GM21717 (cell line): Measurements from ENCODE around the gene RGS12.

ENCODE experiments used
- ATAC-seq: cut with Tn5 transposase; IDR thresholded peaks from one replicate; pipeline ENCODE4 v1.9.1; 2021; ENCODE audit warnings: mild to moderate bottlenecking, moderate library complexity; ENCODE audit not compliant: unreplicated experiment

The RGS12 gene

DNA sequence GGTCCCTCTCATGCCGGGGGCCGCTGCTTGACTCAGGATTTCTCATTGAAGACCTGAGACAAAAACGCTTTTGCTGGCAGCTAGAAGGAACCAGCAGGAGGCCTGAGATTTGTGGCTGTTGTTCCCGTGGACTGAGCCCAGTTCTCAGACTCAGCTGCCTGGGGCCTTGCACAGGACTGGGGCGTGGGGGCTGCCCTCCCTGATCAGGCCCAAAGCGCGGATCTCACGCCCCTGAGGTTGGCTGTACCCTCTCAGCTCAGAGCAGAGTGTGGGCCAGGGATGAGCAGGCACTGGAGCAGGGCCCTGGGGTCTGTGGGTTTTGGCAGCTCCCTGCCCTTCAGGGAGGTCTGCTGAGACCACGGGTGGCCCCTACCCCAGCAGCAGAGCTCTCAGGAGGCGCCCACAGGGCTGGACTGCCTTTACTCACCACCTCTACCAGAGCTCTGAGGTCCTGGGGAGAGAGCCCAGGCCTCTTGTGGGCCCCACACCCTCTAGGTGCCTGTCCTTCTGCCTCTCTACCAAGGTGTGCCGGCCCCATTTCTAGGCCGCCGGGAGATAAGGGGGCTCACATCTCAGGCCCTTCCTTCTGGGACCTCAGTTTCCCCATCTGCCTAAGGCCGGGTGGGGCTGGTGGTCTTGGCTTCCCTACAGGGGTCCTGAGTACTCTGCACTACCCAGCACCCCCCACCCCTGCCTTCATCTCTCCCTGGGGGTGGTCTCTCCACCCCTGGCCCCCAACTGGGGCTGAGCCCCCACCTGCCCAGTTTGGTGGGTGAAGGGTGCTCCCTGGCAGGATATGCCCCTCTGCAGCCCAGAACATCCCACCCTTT is 38.3 kb upstream of the RGS12 start:
- no peak for ATAC-seq

DNA sequence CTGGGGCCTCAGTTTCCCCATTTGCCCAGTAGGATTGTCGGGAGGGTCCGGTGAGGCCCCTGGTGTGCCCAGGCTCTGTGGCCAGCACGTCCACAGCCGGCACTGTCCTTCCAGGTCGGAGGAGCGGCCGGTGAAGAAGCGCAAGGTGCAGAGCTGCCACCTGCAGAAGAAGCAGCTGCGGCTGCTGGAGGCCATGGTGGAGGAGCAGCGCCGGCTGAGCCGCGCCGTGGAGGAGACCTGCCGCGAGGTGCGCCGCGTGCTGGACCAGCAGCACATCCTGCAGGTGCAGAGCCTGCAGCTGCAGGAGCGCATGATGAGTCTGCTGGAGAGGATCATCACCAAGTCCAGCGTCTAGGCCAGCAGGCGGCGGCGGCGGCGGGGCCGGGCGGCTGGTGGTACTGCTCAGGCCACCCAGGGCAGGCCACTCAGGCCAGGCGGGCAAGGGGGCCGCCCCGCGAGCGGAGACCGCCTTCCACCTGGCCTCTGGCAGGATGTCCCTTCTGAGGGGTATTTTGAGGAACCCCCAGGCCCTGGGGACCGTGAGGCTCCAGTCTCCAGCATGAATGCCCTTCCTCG is 37.1 kb upstream of the RGS12 start:
- no peak for ATAC-seq

DNA sequence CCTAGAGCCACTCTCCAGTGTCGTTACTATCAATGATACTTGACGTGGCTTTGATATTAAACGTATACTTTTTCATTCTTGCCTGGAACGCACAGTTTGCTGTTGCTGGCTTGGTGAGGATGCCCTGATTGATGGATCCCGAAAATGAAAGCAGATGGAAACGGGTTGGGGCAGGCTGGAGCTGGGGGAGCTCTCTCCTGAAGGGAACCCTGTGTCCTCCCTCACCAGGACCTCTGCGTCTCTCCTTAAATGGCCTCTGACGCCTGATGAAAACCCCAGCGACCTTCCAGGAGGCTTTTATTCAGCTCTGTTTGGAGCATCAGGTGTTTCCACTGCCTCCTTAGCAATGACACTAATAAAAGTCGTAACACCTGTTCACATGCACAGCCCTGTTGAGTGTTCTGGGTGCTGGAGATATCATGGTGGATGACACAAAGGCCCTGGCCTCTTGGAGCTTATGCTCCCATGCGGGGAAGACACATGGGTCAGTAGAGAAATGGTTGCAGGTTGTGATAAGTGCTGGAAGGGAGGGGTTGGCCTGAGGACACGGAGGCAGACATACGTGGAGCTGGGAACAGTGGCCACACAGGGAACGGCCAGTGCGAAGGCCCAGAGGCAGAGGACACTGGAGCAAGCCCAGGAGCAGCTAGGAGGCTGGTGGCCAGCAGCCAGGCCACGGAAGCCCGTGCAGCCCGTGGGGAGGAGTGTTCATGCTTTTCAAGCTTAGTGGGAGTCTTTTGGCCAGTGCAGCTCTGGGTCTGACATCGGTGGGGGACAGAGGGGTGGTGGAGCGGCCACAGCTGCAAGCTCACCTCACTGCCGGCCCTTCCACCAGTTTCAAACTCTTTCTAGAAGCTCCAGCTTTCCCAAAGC is 36.4 kb upstream of the RGS12 start:
- ATAC-seq = no peak

DNA sequence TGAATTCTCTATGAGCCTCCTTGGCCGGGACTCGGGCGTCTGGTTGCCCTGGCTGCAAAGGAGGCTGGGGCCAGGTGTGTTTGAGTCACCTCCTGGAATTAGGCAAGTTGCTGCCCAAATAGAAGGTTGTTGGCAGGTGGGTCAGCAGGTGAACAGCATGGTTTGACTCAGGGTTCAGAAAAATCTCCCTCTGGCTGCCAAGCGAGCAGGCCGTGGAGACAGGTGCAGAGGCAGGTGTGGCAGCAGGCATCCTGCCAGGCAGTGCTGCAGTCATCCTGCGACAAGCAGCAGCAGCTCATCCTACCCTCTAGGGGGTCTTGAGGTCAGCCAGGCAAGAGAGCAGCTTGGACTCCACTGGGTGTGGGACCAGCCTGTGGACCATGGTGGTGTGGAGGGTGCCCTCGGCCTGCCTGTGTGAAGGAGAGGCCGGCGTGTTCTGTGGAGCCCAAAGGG is 35.7 kb upstream of the RGS12 start:
- no peak for ATAC-seq

DNA sequence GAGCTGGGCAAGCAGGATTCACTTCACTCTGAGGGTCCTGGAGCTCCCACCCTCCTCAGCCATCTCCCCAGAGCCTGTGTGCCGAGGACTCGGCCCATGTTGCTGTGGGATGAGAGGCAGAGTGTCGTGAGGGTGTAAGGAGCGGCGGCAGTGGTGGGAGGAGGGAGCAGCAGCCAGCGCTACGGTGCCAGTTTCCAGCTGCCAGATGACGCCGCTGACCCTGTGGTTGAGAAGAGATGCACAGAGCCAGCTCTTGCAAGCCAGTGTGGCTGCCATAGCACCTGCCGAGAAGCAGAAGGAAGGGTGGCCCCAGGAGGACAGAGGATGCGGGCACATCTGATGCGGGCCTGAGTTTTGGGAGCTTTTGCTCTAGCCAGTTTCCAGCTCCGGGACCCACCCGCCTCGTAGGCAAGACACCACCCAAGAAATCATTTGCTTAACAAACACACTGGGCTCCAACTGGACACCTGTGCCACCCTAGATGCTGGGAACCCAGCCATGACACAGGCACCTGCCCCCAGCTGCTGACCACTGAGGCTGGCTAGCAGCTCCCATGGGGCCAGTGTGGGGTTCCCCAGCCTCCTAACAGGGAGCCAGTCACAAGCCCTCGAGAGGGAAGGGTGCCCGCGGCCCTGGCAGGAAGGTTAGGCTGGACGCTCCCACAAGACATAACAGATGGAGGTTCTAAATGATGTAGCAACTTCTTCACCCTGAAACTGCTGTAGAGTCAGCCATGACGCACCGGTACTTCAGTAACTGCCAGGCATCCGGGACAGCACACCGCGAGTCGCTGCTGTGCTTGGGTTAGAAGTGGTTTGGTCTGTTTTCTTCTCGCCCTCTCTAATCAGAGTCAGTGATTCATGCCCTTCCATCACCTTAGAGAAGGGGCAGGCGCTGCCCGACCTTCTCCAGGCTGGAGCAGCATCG is 35.0 kb upstream of the RGS12 start:
- ATAC-seq = no peak

DNA sequence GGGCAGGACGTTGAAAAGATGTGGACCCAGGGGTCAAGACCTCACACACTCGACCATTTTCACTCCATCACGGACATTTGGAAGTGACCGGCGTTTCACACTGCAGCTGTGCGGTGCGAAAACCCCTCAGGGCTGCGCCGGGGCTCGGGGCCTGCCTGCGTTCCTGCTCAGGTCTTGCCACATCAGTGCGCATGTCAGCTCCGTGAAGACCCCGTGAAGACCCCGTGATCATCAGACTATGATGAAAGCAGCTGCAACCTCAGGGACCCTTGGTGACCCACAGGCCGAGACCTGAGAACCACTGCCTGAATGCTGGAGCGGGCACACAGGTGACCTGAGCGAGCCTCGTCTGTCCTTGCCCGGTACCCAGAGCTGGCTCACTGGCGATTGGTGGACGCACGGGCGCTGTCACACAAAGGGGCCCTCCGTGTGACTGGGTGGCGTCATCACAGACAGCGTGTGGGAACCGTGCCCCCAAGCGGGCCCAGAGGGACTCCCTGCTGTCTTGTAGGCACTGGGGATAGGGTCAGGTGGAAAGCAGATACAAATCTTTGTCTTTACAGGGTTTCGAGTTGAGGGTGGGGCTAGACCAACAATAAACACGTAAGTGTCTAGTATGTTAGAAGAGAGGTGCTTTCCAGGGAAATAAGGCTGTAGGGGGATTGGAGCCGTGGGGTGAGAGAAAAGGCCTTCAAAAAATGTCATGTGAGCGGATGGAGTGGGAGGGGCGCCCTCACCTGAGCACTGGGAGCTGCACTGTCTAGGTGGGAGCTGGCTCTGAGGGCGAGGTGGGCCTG is 31.2 kb upstream of the RGS12 start:
- ATAC-seq = no peak

DNA sequence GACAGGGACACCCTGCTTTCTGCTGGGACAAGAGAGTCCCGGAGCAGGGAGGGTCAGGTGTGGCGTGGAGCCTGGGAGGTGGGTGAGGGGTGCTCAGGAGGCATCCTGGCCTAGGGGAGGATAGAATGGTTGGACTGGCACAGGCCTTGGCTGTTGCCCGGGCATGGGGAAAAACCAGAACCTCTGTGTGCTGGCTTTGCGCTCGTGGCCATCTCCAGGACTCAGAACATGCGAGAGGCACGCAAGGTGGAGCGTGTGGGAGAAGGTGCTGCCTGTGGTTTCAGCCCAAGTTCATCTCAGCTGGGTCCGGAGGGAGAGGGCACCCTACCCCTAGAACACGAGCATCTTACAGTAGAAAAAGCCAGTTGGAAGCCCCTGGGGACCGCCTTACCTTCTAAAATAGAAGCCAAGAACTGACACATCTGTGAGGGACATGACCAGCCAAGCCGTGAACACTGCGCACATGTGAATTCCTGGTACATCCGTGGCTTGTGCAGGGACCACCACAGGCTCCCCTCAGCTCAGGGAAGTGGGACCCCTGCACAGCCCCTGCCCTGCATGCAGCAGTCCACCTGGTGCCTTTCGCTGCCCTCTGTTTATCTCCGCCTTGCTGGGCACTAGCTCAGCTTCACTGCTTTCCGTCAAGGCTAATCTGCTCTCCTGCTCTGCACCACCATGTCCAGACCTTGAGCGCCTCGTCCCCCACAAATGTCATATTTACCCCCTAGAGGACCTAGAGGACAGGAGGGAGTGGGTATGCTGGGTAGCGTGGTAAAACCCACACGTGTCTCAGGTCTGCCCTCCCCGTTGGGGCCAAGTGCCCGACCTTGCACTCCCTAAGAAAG is 30.4 kb upstream of the RGS12 start:
- ATAC-seq = no peak

DNA sequence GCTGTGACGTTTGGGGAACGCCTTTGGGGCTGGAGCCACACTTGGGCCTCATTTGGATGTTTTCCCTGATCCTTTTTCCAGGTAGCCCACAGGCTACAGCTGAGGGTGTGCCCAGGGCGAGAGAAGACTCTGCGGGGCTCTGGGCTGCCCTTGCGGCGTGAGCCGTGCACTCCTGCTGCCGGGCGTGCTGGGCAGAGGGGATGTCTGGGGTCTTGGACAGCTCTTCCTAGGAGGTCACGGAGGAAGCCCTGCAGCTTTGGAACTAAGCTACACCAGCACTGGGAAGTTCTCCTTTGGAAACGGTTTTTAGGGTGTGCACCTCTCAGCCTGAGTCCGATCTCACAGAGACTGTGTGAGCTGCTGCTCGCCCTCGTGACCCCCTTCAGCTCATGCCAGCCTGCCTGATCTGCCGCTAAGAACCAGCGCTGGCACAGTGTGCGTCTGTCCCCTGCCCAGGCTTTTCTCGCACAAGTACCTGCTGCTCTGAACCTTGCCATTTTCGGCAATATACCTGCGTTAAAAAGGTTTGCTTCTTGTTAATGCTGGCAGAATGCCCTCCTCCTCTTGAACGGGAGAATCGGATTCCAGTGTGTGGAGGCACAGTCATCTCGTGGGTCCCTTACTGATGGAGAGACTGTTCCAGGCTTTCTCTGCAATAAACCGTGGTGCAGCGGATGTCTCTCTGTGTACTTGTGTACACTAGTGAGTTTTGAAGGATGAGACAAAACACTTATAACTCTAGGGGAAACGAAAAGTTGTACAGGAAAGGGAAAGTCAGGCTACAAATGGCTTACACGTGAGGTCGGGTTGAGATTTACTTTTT is 29.6 kb upstream of the RGS12 start:
- ATAC-seq = no peak

DNA sequence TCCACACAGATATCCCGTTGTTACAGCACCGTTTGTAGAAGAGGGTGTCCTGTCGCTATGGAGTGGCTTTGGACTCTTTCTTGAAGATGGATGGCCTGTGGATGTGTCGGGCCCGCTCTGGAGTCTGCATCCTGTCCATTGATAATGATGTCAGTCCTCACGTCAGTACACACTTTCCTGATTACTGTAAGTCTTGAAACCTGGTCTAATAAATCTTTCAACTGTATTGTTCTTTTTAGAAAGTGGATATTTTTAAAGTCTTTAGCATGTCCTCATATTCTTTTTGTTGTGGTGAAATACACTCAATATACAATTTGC is 29.0 kb upstream of the RGS12 start:
- ATAC-seq = no peak

DNA sequence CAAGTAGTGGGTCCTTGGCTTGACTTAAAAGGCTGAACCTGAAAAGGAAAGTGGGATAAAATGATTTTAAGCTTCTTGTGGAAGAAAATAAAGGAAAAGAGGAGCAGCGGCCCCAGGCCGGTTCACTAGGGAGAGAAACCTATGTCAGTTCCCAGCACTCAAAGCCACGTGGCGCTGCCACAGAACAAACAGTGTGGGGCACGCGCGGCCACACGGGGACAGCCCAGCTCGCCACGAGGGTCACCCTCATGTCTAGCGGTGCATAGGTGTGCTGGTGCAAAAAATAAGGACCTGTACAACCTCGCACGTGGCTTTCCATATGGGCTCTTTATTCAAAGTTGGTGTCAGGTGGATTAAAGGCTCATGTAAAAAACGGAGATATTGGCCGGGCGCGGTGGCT is 26.7 kb upstream of the RGS12 start:
- no peak for ATAC-seq

DNA sequence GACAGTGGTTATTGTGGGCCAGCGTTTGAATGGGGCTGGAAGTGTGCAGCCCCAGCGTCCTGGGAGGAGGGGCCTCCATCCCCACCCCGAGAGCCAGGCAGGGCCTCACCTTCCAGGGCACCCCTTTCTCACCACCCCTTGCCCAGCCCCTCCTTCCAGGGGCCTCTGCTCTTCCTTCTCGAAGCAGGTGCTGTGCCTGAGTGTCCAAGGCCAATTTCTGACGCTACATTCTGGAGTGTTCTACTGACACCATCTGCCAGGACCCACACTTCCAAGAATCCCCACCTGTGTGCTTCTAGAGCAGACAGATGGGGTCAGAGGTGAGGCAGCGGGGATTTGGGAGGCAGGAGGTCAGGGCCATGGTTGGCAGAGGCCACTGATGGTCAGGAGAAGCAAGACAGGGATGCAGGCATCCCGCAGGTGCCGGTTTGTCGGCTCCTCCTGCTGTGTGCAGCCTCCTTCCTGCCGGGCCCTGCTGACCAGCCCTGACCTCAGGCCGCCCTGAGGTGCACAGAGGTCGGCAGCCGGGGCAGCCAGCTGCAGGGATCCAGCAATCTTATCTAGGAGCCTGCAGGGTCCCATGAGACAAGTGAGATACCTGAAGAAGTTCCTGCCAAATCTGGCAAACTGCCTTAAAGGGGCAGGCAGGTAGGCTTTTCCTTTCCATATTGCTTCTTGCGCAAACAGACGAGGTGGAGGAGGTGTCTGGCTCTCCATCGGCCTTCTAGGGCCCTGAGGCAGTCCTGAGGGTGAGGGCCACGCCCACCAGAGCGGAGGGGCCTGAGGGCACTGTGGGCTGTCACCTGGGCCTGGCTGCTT is 25.0 kb upstream of the RGS12 start:
- ATAC-seq = no peak

DNA sequence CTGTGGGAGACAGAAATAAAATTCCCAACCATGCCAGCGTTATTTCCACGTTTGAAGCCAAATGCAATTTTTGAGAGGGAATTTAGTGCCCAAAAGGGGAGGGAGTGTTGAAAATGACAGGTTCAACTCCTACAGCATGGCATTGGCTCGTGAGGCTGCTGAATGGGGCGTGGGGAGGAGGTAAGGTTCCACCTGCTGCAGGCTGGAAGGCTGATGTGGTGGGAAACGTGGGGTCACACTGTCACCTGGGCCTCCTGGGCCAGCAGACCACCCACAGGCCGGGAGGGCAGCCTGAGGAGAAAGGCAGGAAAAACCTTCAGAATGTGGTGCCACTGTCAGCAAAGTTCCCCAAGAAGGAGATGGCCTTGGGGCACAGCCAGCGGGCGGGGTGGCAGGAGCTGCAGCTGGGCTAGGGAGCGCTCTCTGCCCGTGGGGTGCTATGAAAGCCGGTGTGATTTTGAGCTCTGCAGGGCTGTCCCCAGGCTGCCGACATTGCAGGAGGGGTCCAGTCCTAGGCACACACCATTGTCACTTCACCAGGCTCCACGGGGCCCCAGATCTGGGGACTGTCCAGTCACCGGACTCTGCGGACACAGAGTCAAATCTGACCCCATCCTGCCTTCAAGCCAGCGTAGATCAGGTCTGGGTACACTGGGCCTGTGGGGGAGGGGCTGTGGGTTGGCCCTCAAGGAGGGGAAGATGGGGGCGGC is 24.3 kb upstream of the RGS12 start:
- ATAC-seq = no peak

DNA sequence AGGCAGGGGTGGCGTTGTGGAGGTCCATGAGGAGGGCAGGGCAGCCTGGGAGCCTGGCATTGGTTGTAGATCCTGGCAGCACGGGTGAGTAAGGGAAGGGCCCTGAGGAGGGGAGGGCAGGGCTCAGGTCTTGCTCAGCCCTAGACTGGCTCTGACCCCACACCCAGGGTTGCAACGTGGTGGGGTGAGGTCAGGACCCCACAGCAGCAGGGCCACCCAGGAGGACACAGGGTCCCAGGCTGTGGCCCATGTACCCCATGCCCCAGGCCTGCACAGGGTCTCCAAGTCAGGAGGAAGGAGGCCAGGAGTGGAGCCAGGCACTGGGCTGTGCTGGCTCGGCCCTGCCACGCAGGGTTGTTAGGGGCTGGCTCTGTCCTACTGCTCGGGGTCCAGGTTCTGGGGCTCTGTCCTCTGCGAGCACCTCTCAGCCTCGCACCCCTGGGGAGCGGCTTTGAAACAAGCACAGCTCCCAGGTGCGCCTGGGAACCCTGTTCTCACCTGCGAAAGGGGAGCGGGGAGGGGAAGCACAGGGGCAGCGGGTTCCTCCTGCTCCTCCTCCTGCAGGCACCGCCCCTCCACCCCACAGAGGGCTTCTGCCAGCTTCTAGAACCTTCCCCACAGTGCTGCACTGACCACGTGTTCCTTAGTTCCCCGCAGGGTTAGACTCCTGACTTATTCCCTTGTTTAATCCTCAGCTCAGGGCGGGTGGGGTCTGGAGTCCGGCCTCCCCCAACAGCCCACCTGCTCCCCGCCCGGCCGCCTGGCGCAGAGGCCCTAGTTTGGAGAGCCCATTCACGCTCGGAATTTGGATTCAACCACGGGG is 23.5 kb upstream of the RGS12 start:
- ATAC-seq = no peak

DNA sequence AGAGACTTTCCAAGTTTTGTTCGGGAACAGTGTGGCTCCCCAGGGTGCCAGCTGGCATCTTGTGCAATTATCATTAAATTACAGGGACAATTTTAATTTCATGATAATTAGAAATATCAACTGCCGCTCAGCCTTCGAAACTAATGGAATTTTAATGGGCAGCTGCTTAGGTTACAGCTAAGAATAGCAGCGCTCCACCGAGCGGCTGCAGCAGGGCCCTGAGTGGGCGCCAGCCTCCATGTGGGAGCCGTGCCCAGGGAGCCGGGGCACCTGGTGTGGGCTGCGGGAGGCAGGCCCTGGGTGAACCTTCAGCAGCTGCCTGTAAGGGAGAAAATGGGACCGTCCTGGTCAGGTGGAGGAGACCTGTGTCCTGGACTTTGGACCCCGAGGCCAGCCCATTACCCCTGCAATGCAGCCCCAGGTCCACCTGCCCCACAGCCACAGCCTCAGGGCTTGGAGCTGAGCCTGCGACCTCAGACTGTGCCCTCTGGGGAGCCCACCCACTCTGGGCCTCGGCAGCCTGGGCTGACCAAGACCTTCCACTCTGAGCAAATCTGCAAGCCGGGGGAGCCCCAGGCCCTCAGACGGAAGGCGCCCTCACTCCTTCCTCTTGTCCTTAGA is 22.7 kb upstream of the RGS12 start:
- ATAC-seq = no peak

DNA sequence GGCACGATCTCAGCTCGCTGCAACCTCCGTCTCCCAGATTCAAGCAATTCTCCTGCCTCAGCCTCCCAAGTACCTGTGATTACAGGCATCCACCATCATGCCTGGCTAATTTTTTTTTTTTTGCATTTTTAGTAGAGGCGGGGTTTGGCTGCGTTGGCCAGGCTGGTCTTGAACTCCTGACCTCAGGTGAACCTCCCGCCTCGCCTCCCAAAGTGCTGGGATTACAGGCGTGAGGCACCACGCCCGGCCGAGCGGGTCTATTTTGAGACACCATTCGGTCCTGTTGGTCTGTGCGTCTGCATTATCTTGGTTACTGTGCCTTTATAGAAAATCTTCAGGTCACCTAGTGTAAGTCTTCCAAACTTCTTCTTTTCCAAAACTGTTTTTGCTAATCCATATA is 21.7 kb upstream of the RGS12 start:
- no peak for ATAC-seq
